Neutrophil (primary cell): ENCODE results near the gene DEFB118.

Experiments
- H3K27ac ChIP-seq: fragments of 200-600 bp; sonication (generic); 2 replicates; pipeline ENCODE4 v1.5.1; 2016; ENCODE audit warnings: mild to moderate bottlenecking, moderate library complexity
- H3K27me3 ChIP-seq: fragments of 200-600 bp; sonication (generic); 2 replicates; pipeline ENCODE4 v1.6.0; 2016; ENCODE audit warnings: mild to moderate bottlenecking
- H3K36me3 ChIP-seq: fragments of 200-600 bp; sonication (generic); 2 replicates; pipeline ENCODE4 v1.5.1; 2017
- H3K4me1 ChIP-seq, 2 experiments: fragments of 200-600 bp in 1 of 2; sonication (generic) in 1 of 2; 1 replicate in 1 of 2; 2 replicates in 1 of 2; pipeline versions ENCODE4 v1.5.1 to v1.6.1; 2013 to 2016; ENCODE audit warnings: low read depth in 1 of 2, low read length in 1 of 2, mild to moderate bottlenecking in 1 of 2, moderate library complexity in 1 of 2; ENCODE audit not compliant: control insufficient read depth in 1 of 2, insufficient read depth in 1 of 2
- H3K4me3 ChIP-seq, 2 experiments: fragments of 200-600 bp in 1 of 2; sonication (generic) in 1 of 2; 1 replicate in 1 of 2; 2 replicates in 1 of 2; pipeline ENCODE4 v1.5.1; 2013 to 2016; ENCODE audit warnings: low read depth in 1 of 2, low read length in 1 of 2, mild to moderate bottlenecking in 1 of 2, moderate library complexity in 1 of 2
- H3K9me3 ChIP-seq: fragments of 200-600 bp; sonication (generic); 2 replicates; pipeline ENCODE4 v1.5.1; 2016
- TF ChIP-seq, protein P1 (sequence below): fragments of 200-600 bp; sonication (generic); IDR thresholded peaks from 2 replicates; pipeline ENCODE4 v1.5.1; 2016; ENCODE audit warnings: antibody characterized with exemption

Gene DEFB118

GRCh38 chr20:31410011-31410410, 41.6 kb downstream of the DEFB118 start:
- Histone ChIP-seq H3K4me3 (no peak overlapping the region), H3K4me1 (no peaks in the 10 kb centered on the region), H3K27ac (no peak overlapping the region), H3K27me3 (peaks cover 3% of the 10 kb centered on the region), H3K9me3 (no peaks in the 10 kb centered on the region), H3K36me3 (no peaks in the 10 kb centered on the region)
- TF ChIP-seq, protein P1, sequence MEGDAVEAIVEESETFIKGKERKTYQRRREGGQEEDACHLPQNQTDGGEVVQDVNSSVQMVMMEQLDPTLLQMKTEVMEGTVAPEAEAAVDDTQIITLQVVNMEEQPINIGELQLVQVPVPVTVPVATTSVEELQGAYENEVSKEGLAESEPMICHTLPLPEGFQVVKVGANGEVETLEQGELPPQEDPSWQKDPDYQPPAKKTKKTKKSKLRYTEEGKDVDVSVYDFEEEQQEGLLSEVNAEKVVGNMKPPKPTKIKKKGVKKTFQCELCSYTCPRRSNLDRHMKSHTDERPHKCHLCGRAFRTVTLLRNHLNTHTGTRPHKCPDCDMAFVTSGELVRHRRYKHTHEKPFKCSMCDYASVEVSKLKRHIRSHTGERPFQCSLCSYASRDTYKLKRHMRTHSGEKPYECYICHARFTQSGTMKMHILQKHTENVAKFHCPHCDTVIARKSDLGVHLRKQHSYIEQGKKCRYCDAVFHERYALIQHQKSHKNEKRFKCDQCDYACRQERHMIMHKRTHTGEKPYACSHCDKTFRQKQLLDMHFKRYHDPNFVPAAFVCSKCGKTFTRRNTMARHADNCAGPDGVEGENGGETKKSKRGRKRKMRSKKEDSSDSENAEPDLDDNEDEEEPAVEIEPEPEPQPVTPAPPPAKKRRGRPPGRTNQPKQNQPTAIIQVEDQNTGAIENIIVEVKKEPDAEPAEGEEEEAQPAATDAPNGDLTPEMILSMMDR: no peak

- no peaks in the 10 kb centered on the region for H3K36me3 ChIP-seq
- peaks cover 3% of the 10 kb centered on the region for H3K27me3 ChIP-seq
- TF ChIP-seq, protein P1: no peak
- H3K4me1 ChIP-seq: no peaks in the 10 kb centered on the region
- no peaks in the 10 kb centered on the region for H3K9me3 ChIP-seq
- H3K4me3 ChIP-seq: no peak overlapping the region
- no peak overlapping the region for H3K27ac ChIP-seq
These were observed 46.0 kb downstream of the DEFB118 start for GRCh38 chr20:31414381-31414780.

DNA sequence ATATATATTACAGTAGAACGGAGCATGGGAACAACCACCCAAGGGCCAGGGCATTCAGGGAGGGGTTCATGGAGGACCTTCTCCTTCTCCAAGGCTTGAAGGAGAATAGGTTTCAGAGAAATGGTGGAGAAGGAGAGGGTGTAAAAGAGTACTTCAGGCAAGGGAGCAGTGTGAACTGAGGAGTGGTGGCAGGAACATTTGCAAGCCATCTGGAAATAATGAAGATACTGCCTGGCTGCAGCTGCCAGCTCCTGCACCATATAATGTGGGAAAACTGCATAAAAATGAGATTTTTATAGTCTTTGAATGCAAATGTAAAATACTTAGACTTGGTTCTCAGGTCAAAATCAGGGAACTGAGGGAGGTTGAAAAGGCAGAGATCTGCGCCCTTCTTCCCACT, 47.3 kb downstream of the DEFB118 start:
- TF ChIP-seq, protein P1: no peak
- no peaks in the 10 kb centered on the region for H3K9me3 ChIP-seq
- peaks cover 3% of the 10 kb centered on the region for H3K27me3 ChIP-seq
- no peak overlapping the region for H3K4me3 ChIP-seq
- H3K4me1 ChIP-seq: no peaks in the 10 kb centered on the region
- no peaks in the 10 kb centered on the region for H3K36me3 ChIP-seq
- no peak overlapping the region for H3K27ac ChIP-seq

- TF ChIP-seq, protein P1: no peak
- Histone ChIP-seq H3K27me3 (peaks cover 12% of the 10 kb centered on the region), H3K27ac (no peak overlapping the region), H3K4me1 (no peaks in the 10 kb centered on the region), H3K36me3 (no peaks in the 10 kb centered on the region), H3K4me3 (no peak overlapping the region), H3K9me3 (no peaks in the 10 kb centered on the region)
These were observed 49.9 kb downstream of the DEFB118 start for GRCh38 chr20:31418307-31418706.
